GM18499 (cell line): ENCODE measurements around the gene TTC21A.

Experiments used
- ATAC-seq: cut with Tn5 transposase; IDR thresholded peaks from one replicate; pipeline ENCODE4 v1.9.1; 2021; ENCODE audit warnings: moderate number of reproducible peaks; ENCODE audit not compliant: insufficient read depth, unreplicated experiment

TTC21A gene

DNA sequence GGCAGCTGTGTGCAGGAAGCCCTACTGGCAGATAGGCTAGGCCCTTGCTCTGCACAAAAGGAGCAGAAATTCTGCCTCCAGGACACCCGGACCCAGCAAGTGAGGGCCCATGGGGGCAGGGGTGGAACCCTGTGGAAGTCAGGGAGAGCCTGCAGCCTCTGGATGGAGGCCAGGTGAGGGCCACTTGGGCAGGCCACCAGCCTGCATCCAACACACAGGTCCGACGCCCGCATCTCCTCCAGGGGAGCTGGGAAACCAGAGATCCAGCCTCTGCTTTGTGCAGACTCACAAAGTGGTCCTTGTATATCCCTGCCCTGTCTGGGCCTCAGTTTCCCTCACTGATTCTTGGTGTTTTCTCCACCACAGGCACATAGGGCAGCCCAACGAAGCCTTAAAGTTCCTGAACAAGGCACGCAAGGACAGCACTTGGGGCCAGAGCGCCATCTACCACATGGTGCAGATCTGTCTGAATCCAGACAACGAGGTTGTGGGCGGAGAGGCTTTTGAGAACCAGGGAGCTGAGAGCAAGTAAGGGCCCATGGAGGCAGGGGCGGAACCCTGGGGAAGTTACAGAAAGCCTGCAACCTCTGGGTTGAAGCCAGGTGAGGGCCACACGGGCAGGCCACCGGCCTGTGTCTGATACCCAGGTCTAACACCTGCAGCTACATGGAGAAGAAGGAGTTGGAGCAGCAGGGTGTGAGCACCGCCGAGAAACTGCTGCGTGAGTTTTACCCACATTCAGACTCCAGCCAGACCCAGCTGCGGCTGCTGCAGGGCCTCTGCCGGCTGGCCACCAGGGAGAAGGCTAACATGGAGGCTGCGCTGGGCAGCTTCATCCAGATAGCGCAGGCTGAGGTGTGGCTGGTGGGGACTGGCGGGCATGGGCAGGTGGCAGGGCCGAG, 29.3 kb downstream of the TTC21A start:
- no peak for ATAC-seq

DNA sequence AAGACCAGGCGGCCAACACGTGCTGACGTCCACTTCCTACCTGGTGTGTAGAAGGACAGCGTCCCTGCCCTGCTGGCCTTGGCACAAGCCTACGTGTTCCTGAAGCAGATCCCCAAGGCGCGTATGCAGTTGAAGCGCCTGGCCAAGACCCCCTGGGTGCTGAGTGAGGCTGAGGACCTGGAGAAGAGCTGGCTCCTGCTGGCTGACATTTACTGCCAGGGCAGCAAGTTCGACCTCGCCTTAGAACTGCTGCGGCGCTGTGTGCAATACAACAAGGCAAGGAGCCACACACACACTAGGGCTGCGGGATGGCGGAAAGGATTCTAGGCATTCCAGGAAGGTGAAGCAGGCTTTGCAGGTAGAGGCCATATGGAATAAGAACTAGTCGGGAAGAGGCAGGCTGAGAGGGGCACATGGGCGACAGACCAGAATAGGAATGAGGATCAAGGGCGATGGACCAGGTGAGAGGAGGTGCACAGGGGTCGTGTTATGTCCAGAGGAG, 30.0 kb downstream of the TTC21A start:
- ATAC-seq, result no peak

DNA sequence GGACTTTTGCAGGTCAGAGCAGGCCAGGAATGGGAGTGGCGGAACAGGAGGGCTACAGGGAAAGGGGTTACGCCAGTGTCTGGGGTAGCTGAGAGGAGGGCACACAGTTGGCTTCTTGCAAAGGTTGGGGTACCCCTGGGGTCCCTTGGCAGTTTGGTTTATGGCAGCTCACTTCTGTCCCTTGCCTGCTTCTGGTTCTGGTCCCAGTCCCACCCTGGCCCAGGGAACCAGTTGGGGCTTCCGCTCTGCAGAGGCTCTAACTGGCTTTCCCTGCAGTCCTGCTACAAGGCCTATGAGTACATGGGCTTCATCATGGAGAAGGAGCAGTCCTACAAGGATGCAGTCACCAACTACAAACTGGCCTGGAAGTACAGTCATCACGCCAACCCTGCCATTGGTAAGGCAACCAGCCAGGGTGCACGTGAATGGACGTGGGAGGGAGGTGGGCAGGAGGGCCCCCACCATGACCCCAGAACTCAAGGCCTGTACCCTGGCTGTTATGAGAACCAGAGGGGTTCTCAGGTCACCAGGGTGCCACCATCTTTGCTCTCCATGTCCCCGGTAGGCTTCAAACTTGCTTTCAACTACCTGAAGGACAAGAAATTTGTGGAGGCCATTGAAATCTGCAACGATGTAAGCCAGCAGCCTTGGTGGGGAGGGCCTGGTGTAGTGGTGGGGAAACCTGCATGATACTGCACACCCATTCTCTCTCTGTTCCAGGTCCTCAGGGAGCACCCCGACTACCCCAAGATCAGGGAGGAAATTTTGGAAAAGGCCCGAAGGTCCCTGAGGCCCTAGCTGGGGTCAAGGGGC, 30.7 kb downstream of the TTC21A start:
- ATAC-seq, result no peak

DNA sequence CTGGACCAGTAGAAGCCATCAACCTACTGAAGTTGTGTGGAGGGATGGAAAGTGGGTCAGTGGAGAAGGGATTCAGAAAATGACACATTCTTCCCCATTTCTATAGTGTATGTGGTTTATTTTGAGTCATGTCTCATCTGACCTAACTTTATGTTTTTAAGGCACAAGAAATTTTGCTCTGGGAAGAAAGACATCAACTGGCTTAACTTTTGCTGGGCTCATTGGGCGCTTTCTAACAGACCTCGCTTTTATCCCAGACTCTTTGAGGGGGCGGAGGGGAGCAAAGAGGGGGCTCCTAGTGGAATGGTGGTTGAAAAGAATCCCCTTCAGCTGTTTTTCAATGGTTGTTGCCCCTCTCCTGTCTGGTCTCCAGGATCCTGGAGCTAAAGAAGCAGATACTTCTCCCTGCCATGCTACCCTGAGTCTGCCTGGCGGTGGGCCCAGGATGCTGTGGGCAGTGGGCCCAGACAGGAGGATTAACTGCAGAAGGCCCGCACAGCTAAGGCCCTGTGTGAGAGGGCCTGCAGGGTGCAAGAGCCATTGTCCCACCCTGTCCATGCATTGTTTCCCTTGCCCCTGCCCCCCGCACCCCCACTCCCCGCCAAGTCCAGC, 31.4 kb downstream of the TTC21A start:
- ATAC-seq, result no peak

DNA sequence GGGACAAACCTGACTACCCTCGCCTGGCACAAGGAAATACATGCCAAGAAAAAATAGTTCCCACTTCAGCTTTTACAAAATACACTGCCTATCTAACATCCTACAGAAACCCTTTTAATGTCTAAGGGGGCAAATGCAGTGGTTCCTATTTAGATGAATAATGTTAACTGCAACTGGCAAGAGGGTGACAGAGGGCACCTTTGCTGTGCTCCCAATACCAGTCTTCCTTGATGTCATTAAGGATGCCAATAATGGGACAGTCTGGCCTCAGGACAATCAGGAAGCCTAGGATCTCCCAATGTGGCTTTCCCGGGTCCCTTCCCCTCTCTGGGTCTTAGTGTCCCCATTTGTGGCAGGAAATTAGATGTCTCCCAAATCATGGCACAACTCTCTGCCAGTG, 32.0 kb downstream of the TTC21A start:
- no peak for ATAC-seq

DNA sequence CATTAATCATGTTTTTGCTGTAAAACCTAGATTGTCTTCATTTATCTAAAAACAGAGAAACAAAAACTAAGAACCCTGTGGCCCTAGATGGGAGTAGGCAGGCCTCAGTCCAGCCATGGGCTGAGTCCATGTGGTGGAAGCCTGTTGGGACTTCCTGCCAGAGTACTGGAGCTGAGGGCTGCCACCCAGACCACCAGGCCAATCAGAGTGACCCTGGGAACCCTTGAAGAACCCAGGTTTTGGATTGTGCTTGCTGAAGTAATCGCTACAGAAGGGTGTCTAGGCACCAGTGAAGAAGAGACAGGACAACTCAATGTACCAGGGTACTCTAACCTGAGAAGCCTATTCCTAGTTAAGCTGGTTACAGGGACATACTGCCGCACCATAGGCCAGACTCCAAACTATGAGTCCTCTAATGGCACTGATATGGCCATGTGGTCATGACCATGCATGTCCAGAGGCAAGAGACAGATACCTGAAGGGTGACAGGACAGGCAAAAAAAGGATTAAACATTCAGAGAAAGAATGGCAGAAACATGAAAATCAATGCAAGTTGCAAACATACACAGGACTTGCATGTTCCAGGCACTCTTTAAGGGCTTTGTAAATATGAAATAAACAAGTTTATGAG, 33.0 kb downstream of the TTC21A start:
- ATAC-seq, result no peak

DNA sequence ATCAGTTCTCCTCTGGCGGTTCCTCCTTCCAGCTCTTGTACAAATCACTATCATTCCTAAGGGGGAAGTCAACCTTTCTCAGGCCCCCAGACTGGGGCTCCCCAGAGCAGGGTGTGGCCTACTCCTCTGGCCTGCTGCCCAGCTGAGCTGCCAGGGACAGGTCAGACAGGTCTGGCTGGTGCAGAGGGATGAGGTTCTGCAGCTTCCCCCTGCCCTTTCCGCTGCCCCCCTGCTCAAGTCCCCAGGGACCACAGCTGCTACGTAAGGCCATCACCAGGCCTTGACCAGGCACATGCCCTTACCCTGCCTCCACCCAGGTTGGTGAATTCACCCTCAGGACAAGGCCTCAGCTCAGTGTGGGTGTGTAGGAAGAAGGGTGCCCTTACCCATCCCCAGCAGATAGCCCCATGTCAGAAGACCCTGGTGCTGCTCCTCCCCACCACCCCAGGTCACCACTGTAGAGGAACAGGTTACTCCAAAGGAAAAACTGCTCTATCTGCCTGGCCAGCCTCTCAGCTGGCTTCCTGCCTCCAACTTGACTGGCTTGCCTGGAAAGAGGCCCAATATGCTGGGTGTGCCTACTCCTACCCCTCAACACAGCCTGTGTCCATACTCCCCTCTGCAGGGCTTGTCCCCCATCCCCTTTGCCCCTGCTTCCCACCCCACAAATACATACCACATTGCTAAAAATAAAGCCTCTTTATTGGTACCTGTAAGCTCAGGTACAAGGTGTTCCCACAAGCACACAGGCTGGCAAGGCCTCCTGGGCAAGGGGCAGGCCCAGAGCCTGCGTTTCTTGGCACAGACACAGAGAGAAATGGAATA, 33.9 kb downstream of the TTC21A start:
- no peak for ATAC-seq

DNA sequence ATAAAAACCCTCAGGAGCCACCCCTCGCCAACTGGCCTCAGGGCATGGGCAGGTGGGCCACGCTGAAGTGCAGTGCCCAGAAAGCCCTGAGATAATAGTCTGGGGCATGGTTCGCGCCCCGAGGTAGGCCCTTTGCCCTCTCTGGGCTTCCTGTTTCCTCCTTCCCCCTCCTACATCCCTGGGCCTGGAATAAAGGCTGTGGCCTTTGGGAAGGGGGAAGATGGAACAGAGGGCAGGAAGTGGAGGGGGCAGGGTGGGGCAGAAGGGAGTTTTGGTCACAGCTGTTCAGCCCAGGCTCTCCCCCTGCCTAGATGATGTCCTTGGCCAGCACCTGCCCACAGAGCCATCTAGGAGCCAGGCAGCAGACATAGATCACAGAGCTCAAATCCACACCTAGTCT, 34.6 kb downstream of the TTC21A start:
- ATAC-seq, result no peak

DNA sequence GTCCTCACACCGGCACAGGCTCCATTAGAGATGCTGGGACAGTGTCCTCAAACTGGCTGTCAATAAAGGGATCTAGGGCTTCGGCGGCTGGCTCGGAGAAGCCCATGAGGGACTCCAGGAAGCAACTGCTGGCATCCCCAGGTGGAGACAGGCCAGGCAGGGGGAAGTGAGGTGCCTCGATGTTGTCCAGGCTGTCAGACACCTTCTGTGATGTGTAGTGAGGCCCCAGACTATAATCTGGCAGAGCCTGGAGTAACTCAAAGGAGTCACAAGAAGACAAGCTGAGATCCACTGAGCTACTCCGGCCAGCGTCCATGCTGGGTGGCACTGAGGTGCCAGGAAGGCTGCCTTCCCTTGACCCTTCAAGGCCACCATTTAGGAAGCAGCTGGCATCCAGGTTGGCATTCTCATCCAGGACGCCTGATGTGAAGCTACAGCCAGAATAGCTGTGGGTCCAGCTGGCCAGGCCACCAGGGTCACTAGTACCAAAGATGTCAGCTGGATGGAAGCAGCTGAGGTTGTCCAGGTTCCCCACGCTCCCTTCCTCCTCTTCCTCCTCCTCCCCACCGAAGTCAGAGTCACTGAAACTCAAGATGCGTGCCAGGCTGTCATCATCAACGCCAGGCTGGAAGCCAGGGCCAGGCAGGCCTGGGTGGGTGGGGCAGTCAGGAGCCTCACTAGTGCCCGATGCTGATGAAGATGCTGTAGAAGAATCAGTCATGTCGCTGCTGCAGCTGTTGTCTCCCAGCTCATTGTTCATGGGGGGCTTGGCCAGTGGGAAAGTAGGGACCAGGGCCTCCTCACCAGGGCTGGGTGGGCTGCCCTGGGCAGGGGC, 35.8 kb downstream of the TTC21A start:
- no peak for ATAC-seq

DNA sequence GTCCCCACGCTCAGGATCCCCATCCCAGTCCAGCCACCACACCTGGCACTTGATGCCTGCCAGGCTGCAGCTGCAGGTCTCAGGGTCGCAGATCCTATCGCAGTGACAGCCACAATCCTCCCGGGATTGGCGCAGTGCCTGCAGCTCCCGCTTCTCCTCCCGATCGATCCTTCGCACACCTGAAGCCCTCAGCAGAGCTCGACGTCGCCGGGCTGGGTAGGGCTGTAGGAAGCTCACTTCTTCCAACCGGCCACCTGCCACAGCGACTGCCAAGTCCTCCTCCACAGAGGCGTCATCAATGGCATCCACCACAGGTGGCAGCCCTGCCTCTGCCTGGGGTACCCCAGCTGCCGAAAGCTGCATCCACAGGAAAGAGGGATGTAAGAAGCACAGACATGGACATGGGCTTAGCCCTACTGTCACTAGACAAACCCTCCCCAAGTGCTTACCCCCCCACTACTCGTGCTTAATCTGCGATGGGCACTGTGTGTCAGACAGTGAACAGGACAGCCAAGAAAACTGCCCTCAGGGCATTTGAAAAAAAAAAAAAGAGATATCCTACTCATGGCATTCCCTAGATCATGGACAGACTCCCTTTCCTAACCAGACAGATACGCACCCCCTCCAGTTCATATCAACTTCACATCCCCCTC, 36.7 kb downstream of the TTC21A start:
- no peak for ATAC-seq

DNA sequence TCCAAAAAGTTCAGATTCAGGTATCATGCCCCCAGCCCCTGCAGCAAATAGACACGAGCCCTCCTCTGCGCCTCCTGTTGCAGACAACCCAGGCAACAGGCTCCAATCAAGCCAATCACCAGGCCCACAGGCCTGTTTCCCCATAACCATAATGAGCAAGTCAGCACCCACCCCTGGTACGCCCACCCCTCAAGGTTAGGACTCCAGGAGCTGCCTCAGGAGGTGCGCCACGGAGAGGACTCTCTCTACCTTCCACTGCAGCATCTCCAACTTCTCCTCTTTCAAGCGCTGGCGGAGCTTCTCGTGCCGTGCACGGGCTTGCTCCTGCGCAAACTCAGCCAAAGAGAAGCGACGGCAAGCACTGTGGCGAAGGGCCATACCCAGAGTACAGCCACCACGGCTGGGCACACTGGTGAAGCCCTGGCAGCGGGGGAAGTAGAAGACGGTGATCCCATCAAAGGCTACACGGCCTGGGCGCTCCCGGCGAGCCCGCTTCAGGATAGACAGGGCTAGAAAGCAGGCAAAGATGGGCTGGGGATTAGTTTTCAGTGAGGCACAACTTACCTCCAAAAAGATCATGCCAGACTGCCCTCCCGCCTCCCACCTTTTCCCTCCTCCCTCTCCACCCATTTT, 37.4 kb downstream of the TTC21A start:
- no peak for ATAC-seq

DNA sequence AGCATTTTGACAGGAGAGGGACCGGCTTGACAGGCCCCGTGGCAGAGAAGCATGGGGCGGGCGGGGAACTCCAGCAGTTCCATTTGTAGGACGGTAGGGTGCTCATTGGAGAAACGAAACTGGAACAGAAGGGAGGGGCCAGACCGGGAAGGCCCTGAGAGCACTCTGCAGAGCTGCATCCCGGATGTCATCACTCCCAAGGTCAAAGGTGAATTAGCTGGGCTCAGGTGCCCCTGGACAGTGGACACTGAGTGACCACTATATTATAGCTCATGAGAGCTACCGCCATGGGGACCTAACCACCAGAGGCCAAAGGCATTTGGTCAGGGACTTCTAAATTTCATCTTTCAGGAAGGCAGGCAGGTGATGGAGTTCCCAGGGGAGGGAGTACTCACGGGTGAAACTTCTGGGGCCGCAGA, 38.6 kb downstream of the TTC21A start:
- no peak for ATAC-seq

DNA sequence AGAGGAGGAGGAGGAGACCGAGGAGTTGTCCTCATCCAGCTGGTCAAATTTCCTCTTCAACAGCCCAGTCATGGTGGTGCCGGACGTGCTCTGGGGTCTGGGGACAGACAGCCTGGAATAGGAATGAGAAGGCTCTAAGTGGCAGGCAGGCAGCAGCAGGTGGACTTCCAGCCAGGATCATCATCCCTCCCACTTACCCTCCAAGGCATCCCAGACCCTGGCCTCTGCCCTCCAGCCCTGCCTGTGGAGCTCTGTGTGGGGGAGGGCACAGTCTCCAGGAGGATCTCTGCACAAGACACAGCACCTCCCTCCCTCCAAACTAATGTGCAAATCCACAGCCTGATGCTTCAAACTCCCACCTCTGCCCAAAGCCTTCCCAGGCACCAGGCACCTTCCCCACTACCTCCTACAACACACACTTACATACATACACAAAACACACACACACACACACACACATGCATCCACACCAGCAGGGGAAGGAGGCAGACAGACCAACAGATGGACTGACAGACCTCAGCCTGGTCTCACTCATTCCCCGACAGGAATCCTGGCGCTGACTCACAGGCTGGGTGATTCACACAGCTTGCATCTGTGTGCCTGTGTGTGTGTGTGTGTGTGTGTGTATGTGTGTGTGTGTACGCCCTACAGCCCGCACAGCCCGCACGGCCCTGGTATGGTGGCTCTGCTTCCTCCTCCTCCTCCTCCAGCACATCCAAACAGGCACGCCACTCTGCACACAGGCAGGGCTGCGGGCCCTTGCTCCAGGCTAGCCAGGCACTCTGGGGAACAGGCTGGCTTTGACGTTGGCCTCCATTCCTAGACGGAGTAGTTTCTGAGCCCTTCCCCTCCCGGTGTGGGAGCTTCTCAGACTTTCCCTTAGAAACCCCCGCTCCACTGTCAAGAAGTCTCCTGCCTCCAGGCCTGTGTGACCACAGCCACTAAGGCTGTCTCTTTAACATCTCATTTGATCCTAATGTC, 39.4 kb downstream of the TTC21A start:
- ATAC-seq, result no peak

DNA sequence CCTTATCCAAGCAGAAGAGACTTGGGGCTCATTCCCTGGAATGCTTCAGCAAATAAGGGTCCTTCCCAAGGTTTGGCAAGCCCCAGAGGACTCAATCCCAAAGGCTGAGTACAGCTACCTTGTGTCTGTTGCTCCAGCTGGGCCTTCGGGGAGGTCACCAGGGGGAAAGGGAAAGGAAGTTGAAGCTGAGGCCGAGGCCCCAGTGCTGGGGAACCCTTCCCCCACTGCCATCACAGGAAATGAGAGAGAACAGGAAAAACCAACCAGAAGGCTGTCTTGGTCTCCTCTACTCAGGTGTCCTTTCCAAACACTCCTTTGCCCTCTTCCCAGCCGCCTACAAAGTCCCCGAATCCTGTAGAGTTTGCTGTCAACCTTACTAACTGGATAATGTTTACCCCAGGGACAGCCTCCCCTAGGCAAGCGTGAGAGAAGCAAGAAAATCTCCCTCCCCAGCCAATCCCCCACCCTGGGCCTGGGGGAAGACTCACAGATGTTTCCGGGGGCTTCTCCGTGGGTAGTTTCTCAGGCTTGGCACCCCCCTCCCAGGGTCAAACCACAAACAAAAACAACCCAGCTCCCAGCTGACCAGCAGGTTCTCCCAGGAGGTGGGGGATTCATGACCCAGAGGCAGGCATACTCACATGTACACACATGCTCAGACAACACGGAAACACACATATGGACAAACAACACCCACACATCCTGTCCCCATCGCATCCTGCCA, 40.4 kb downstream of the TTC21A start:
- no peak for ATAC-seq

DNA sequence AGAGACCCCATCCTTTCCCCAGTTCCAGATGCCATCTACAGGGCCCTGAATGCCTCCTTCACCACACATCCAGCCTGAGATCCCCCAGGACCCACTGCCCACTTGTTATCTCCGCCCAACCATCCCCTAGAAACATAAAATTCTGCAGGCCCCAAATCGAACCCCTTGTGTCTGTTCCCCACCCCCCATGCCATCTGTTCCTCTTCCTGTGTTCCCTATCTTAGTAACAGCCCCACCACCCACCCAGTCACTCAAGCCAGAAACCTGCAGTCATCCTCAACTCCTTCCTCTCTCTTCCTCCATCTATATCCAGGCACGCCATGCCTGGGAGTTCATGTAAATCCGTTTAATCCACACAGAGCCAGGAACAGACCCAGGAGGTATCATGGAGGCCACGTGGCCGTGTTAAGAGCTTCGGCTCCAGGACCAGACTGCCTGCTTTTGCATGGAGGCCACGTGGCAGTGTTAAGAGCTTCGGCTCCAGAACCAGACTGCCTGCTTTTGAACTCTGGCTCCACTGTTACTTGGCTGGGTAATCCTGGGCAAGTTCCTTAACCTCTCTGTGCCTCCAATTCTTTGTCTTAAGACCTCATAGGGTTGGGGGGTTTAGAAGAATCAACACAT, 41.1 kb downstream of the TTC21A start:
- no peak for ATAC-seq

DNA sequence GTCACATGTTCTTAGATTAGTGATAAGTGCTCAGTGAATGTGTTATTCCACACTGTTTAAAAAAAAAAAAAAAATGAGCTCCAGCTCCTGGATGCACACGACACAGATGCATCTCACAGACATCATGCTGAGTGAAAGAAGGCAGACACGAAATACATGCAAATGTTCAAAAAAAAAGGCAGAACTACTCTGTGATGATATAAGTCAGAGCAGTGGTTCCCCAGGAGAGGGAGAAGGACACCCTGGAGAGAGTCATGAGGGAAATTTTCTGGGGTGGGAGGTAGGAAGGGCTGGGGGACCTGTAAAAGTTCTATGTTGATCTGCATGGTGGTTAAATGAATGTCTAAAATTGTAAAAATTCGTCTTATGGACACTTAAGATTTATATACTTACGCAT, 41.6 kb downstream of the TTC21A start:
- ATAC-seq, result no peak
